CD4-positive, alpha-beta T cell (primary cell): Measurements from ENCODE around the gene FOXN4. TPM values are rescaled to one million over a fixed set of nuclear protein-coding genes. Genes with fewer than 3 reads are reported as not detected.

ENCODE experiments used
- ATAC-seq: fragments of 200-7000 bp; cut with Tn5 transposase; one replicate; pipeline ENCODE4 v1.10.0; 2022; ENCODE audit warnings: mild to moderate bottlenecking; ENCODE audit not compliant: poor library complexity
- CTCF ChIA-PET: fragments of 350-600 bp; sonication (Branson Sonifier 250); formaldehyde crosslinking; loops from one replicate; lab custom pipeline; 2021; ENCODE audit warnings: antibody characterized with exemption, inconsistent platforms; lab: Charles Lee
- POLR2A ChIA-PET: fragments of 350-600 bp; sonication (Branson Sonifier 250); formaldehyde crosslinking; loops from one replicate; lab custom pipeline; 2021; ENCODE audit warnings: antibody characterized with exemption, inconsistent platforms; lab: Charles Lee
- DNase-seq, 14 experiments: peaks; one replicate each; pipeline ENCODE4 v3.0.0-alpha.2; 2013 to 2020; ENCODE audit warnings: mixed read lengths in 2 of 14
- H3K27ac ChIP-seq, 2 donors: one replicate each; pipeline versions ENCODE4 v1.5.1 to v1.7.0; 2013; ENCODE audit warnings: low read length in 2 of 2, low read depth in 1 of 2, mild to moderate bottlenecking in 1 of 2
- H3K27me3 ChIP-seq, 2 experiments: 1 replicate in 1 of 2; 2 replicates in 1 of 2; pipeline versions ENCODE4 v1.6.1 to v1.7.0; 2013; ENCODE audit warnings: low read length in 2 of 2, control low read depth in 1 of 2, mild to moderate bottlenecking in 1 of 2, moderate library complexity in 1 of 2; ENCODE audit not compliant: insufficient read depth in 2 of 2, control insufficient read depth in 1 of 2
- H3K36me3 ChIP-seq: one replicate; pipeline ENCODE4 v1.6.1; 2013; ENCODE audit warnings: low read length, control low read depth; ENCODE audit not compliant: insufficient read depth
- H3K4me1 ChIP-seq: one replicate; pipeline ENCODE4 v1.6.1; 2013; ENCODE audit warnings: low read length, control low read depth; ENCODE audit not compliant: insufficient read depth
- H3K4me3 ChIP-seq: one replicate; pipeline ENCODE4 v1.5.1; 2013; ENCODE audit warnings: mild to moderate bottlenecking, low read length, moderate library complexity
- H3K9me3 ChIP-seq, 2 experiments: 1 replicate in 1 of 2; 2 replicates in 1 of 2; pipeline versions ENCODE4 v1.6.1 to v1.7.0; 2013; ENCODE audit warnings: low read length in 2 of 2, mild to moderate bottlenecking in 2 of 2, control low read depth in 1 of 2, moderate library complexity in 1 of 2; ENCODE audit not compliant: control insufficient read depth in 1 of 2, insufficient read depth in 1 of 2
- H3K27ac Mint-ChIP-seq: one replicate; pipeline ENCODE4 v1.8.0; 2020; ENCODE audit warnings: mixed read lengths
- H3K27me3 Mint-ChIP-seq: one replicate; pipeline ENCODE4 v1.8.0; 2021; ENCODE audit warnings: mixed read lengths
- H3K36me3 Mint-ChIP-seq: one replicate; pipeline ENCODE4 v1.8.0; 2021; ENCODE audit warnings: low read depth, mixed read lengths
- H3K4me1 Mint-ChIP-seq: one replicate; pipeline ENCODE4 v1.8.0; 2021; ENCODE audit warnings: low read depth, mixed read lengths
- H3K4me3 Mint-ChIP-seq: one replicate; pipeline ENCODE4 v1.8.0; 2020; ENCODE audit warnings: mild to moderate bottlenecking, mixed read lengths
- H3K9me3 Mint-ChIP-seq: one replicate; pipeline ENCODE4 v1.8.0; 2020; ENCODE audit warnings: mixed read lengths
- intact Hi-C, 2 experiments: fragments of 100-400 bp; cut with DNase I in 1 of 2; cut with micrococcal nuclease in 1 of 2; formaldehyde crosslinking; loops; one replicate each; pipeline versions ENCODE4 v1.15.1 to v1.9.0; 2023 to 2025; cut with DNase I, micrococcal nuclease
- total RNA-seq, 174 experiments: library from RNA in 2 of 174; stranded (reverse) in 2 of 174; gene quantifications; one replicate each; pipeline ENCODE4 v1.2.3 and lab custom pipeline; 2021 to 2026
- TF ChIP-seq, protein P1 (sequence below): fragments of 200-600 bp; IDR thresholded peaks from one replicate; pipeline ENCODE4 v1.8.0; 2022; ENCODE audit warnings: antibody characterized with exemption, mild to moderate bottlenecking

FOXN4 gene
- total RNA-seq, 2 experiments from 2014 or later, result not detected

DNA sequence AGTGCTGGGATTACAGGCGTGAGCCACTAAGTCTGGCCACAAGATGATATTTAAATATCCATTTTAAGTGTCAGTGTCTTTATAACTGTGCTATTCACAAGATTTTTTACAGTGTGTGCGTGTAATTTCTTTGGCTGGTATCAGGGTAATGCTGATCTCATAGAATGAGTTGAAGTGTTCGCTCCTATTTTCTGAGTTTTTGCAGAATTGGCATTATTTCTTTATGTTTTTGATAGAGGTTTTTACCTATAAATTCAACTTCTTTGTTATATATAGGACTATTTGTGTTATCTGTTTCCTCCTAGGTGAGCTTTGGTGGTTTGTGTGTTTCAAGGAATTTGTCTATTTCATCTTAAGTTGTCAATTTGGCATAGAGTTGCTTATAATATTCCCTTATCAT is 45.6 kb downstream of the FOXN4 start:
- Histone ChIP-seq H3K36me3 (peaks cover 34% of the 10 kb centered on the region), H3K4me1 (no peaks in the 10 kb centered on the region), H3K4me3 (no peak overlapping the region), H3K9me3 (no peaks in the 10 kb centered on the region), H3K27me3 (no peaks in the 10 kb centered on the region), H3K27ac (no peak overlapping the region)
- TF ChIP-seq, protein P1, sequence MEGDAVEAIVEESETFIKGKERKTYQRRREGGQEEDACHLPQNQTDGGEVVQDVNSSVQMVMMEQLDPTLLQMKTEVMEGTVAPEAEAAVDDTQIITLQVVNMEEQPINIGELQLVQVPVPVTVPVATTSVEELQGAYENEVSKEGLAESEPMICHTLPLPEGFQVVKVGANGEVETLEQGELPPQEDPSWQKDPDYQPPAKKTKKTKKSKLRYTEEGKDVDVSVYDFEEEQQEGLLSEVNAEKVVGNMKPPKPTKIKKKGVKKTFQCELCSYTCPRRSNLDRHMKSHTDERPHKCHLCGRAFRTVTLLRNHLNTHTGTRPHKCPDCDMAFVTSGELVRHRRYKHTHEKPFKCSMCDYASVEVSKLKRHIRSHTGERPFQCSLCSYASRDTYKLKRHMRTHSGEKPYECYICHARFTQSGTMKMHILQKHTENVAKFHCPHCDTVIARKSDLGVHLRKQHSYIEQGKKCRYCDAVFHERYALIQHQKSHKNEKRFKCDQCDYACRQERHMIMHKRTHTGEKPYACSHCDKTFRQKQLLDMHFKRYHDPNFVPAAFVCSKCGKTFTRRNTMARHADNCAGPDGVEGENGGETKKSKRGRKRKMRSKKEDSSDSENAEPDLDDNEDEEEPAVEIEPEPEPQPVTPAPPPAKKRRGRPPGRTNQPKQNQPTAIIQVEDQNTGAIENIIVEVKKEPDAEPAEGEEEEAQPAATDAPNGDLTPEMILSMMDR, result no peak
- no peak overlapping the region for H3K27ac Mint-ChIP-seq
- peaks cover 73% of the 10 kb centered on the region for H3K36me3 Mint-ChIP-seq
- POLR2A ChIA-PET, result no interaction called here
- no peaks in the 10 kb centered on the region for H3K4me1 Mint-ChIP-seq
- H3K4me3 Mint-ChIP-seq, result no peak overlapping the region
- DNase-seq, result no peak
- no peaks in the 10 kb centered on the region for H3K9me3 Mint-ChIP-seq
- CTCF ChIA-PET, result interaction anchor here (1.0 kb wide), 1 partner anchor 16 kb away, joined by 4 read pairs; no protein-coding TSS in a partner anchor
- intact Hi-C loops, result no loop called here
- ATAC-seq, result no peak
- no peaks in the 10 kb centered on the region for H3K27me3 Mint-ChIP-seq

- CTCF ChIA-PET, result no interaction called here
- Histone ChIP-seq H3K27me3 (no peaks in the 10 kb centered on the region), H3K4me3 (no peak overlapping the region), H3K9me3 (no peaks in the 10 kb centered on the region), H3K36me3 (peaks cover 34% of the 10 kb centered on the region), H3K4me1 (no peaks in the 10 kb centered on the region), H3K27ac (no peak overlapping the region)
- Mint-ChIP-seq H3K27me3 (no peaks in the 10 kb centered on the region), H3K9me3 (no peaks in the 10 kb centered on the region), H3K36me3 (peaks cover 70% of the 10 kb centered on the region), H3K27ac (no peak overlapping the region), H3K4me1 (no peaks in the 10 kb centered on the region), H3K4me3 (no peak overlapping the region)
- ATAC-seq, result no peak
- intact Hi-C loops, result no loop called here
- POLR2A ChIA-PET, result no interaction called here
- no peak for DNase-seq
- TF ChIP-seq, protein P1, result no peak
These were observed 47.1 kb downstream of the FOXN4 start for GRCh38 chr12:109261939-109262338.

DNA sequence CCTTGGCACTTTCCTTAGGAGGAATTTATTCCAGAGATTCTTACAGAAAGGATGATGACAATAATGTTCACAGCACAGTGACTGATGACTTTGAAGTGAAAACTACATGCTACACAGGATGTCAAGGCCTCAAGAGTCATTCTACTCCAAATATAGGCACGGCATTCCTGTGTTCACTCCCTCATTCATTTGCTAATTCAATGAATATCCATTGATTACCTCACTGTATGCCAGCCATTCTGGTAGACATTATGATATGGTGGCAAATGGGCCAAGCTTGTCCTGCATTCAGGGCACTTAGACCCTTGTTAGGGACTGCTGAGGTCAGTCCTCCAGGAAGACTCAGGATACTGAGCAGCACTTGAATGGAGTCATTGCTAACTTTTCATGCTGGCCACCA is 48.0 kb downstream of the FOXN4 start:
- Mint-ChIP-seq H3K4me3 (no peak overlapping the region), H3K4me1 (no peaks in the 10 kb centered on the region), H3K9me3 (no peaks in the 10 kb centered on the region), H3K27me3 (no peaks in the 10 kb centered on the region), H3K27ac (no peak overlapping the region), H3K36me3 (peaks cover 67% of the 10 kb centered on the region)
- POLR2A ChIA-PET, result no interaction called here
- Histone ChIP-seq H3K4me3 (no peak overlapping the region), H3K27ac (no peak overlapping the region), H3K36me3 (peaks cover 30% of the 10 kb centered on the region), H3K27me3 (no peaks in the 10 kb centered on the region), H3K4me1 (no peaks in the 10 kb centered on the region), H3K9me3 (no peaks in the 10 kb centered on the region)
- DNase-seq (no peak), ATAC-seq (no peak)
- TF ChIP-seq, protein P1, result no peak
- CTCF ChIA-PET, result no interaction called here
- intact Hi-C loops, result no loop called here
